ENCODE measurements around the gene RPUSD2.
"Not testable (repeated sequence)": the region's sequence is repeated elsewhere in the genome, so short reads cannot be mapped to it uniquely, and the experiment has no call there.

Gene RPUSD2

DNA sequence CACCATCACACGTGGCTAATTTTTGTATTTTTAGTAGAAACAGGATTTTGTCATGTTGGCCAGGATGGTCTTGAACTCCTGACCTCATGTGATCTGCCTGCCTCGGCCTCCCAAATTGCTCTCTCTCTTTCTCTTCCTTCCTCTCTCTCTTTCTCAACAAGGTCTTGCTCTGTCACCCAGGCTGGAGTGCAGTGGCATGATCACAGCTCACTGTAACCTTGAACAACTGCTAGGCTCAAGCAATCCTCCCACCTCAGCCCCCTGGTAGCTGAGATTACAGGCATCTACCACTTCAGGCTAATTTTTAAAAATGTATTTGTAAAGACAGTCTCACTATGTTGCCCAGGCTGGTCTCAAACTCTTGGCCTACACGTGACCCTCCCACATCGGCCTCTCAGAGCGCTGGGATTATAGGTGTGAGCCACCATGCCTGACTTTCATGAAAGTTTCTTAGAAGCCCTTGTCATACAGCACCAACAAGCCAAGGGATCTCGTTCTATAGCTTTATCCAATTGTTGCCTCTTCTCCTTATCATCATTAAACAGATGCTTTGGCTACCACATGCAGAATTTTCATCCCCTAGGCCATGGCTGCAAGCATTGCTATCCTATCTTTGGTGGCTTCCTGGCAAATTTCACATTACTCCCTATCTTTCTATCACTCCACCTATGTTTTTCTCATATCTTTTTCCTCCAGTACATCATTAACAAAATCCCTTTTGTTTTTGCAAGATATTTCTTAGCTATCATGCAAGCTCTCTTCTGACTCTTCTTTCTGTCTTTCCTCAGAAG lies 10.0 kb upstream of the RPUSD2 start:
- Histone ChIP-seq H3K4me2 (peak overlapping the region in 1 of 11 experiments; percentile 16; a peak in 1 of 22 replicates), H3K27ac (no peak overlapping the region), H3K4me1 (peaks cover 14 to 53% (median 24%) of the 10 kb centered on the region in 10 experiments), H3K27me3 (no peaks in the 10 kb centered on the region), H3K36me3 (peaks cover 25 to 86% (median 64%) of the 10 kb centered on the region in 11 experiments), H3K9ac (no peak overlapping the region; a peak in 1 of 22 replicates), H3K4me3 (no peak overlapping the region), H4K20me1 (peaks cover 0 to 54% (median 0%) of the 10 kb centered on the region in 11 experiments; a peak in 7 of 22 replicates), H3K9me3 (replicated peaks in 1 of 11) (no peaks in the 10 kb centered on the region)
- TF ChIP-seq Cebpa-rat (IDR thresholded peaks at IDR 0.05): no peak

DNA sequence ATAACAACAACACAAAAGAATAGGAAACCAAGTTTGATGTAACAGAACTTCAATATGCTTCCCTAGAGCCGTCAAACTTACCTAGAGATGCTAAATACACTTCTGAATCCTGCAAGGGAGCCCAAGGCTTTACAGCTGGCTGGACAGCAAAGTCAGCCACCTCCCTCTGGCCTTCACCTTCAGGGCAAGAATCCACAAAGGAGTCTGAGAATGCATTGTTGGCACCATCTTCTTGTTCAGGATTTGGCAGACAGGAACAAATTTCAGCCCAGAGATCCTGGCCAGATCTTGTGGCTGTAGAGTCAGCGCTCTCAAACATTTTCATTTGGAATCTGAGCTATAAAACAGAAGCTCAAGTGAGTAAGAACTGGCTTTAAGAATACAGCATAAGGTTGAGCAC lies 6.4 kb upstream of the RPUSD2 start:
- Histone ChIP-seq H3K27ac (no peak overlapping the region), H3K4me3 (peak overlapping the region in 1 of 10 experiments; percentile 12; a peak in 1 of 20 replicates), H3K4me2 (peak overlapping the region in 7 of 11 experiments; percentile 84 to 99 (median 94); a peak in 11 of 22 replicates), H3K36me3 (peaks cover 12 to 51% (median 32%) of the 10 kb centered on the region in 11 experiments; a peak in 20 of 22 replicates), H3K27me3 (no peaks in the 10 kb centered on the region), H3K9ac (0 out of 22 replicates have a peak overlapping the region, but pooled peaks of 1 of the 11 experiments have one; percentile 27), H3K4me1 (peaks cover 22 to 57% (median 42%) of the 10 kb centered on the region in 10 experiments), H3K9me3 (replicated peaks in 1 of 11) (no peaks in the 10 kb centered on the region), H4K20me1 (peaks cover 0 to 40% (median 0%) of the 10 kb centered on the region in 11 experiments; a peak in 6 of 22 replicates)
- TF ChIP-seq Cebpa-rat (IDR thresholded peaks at IDR 0.05): no peak

DNA sequence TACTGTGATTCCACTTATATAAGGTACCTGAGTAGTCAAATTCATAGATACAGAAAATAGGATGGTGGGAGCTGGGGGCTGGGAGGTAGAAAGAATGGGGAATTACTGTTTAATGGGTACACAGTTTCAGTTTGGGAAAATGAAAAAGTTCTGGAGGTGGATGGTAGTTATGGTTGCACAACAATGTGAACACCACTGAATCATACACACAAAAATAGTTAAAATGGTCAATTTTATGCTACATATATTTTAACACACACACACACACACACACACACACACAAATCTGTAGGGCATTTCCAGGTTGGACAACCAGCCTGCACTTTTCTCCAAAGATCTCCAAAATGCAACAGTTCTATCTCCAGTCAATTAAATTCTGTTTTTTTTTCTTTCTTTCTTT lies 5.7 kb upstream of the RPUSD2 start:
- Histone ChIP-seq H3K27me3 (no peaks in the 10 kb centered on the region), H3K4me3 (peak overlapping the region in 3 of 10 experiments; percentile 85 to 95 (median 90); a peak in 4 of 20 replicates), H3K4me2 (peak overlapping the region in 10 of 11 experiments; percentile 84 to 99 (median 94); a peak in 19 of 22 replicates), H3K27ac (no peak overlapping the region), H3K4me1 (peaks cover 26 to 65% (median 47%) of the 10 kb centered on the region in 10 experiments), H3K9me3 (replicated peaks in 1 of 11) (no peaks in the 10 kb centered on the region), H3K9ac (peak overlapping the region in 2 of 11 experiments; percentile 5 to 93; a peak in 2 of 22 replicates), H3K36me3 (peaks cover 12 to 44% (median 27%) of the 10 kb centered on the region in 11 experiments; a peak in 20 of 22 replicates), H4K20me1 (peaks cover 0 to 35% (median 0%) of the 10 kb centered on the region in 11 experiments; a peak in 6 of 22 replicates)
- TF ChIP-seq Cebpa-rat (IDR thresholded peaks at IDR 0.05): no peak

DNA sequence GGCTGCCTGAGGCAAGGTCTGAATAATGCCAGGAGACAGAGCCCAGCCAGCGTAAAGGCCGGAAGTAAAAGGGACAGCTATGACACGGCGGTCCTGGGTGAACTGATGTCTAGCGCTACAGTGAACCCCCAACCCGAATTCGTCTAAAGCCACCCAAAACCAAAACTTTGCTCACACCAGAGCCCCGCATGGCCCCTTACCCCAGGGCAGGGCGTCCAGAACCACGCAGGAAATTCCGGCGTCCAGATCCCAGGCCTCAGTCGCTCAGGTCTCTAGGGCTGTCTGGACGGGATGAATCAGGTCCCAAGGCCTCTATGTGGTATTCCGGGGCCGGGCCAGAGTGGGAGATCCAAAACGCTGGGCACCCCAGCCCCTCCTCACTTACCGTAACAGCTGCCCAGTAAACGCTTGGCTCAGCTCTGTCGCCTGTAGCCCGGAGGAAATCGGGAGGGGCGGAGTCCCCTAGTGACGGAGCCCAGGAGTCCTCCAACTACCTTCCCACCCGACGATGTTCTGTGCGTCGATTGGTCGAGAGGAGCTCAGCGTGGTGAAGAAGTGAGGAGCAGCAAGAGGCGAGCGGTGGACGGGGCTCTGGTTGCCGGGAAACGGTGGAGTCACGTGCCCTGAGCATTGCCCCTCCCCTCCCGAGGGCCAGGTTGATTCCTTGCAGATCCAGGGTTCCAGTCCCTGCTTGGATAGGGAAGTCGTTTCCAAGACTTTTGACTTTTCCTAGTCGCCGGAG lies 4.3 kb upstream of the RPUSD2 start, which contains the start of gene CCDC32:
Gene CCDC32 (minus strand): TSS at position 452 of the 742 bp plus-strand sequence. CDS start 2,027 bp downstream, outside the sequence.
- Histone ChIP-seq H3K9me3 (replicated peaks in 1 of 11) (no peaks in the 10 kb centered on the region), H4K20me1 (peaks cover 0 to 22% (median 0%) of the 10 kb centered on the region in 11 experiments; a peak in 8 of 22 replicates), H3K27me3 (no peaks in the 10 kb centered on the region), H3K36me3 (peaks cover 12 to 30% (median 23%) of the 10 kb centered on the region in 11 experiments; a peak in 20 of 22 replicates), H3K4me3 (peak within 1 kb of the TSS; percentile 82 to 95 (median 86)), H3K4me2 (peak within 1 kb of the TSS; percentile 84 to 99 (median 93)), H3K4me1 (peaks cover 30 to 61% (median 51%) of the 10 kb centered on the region in 10 experiments), H3K27ac (peak within 1 kb of the TSS; percentile 72 to 93 (median 83)), H3K9ac (peak within 1 kb of the TSS; percentile 78 to 93 (median 86))
- TF ChIP-seq Cebpa-rat (IDR thresholded peaks at IDR 0.05): no peak

DNA sequence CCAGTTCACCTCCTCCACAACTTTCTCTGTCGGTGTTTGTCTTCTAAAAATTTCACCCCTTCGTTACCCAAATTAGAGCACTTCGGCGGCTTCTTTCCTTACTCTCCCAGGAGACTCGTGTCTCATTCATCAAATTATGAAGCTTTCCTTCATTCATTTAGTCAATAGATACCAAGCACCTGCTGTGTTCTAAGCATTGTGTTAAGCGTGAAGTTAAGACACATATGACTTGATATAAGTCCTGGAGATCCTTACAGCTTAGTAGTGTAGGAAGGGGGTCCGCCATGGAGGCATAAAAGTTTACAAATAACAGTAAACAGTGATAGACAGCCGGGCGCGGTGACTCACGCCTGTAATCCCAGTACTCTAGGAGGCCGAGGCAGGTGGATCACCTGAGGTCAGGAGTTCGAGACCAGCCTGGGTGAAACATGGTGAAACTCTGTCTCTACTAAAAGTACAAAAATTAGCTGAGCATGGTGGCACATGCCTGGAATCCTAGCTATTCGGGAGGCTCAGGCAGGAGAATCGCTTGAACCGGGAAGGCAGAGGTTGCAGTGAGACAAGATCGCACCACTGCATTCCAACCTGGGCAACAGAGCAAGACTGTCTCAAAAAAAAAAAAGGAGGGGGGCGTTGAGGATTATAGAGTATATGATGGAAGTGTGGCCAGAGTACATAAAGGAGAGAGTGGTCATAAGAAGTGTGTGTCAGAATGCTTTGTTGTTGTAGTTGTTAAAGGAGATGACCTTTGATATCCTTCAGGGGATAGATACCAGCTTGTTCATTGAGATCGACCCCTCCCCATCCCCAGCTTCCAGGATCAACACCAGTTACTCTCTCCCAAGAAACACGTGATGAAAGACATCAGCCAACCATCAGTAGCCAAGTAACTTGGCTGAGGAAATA lies 3.5 kb upstream of the RPUSD2 start:
- Histone ChIP-seq H3K4me2 (peak overlapping the region; percentile 74 to 95 (median 87)), H3K27me3 (no peaks in the 10 kb centered on the region), H3K27ac (peak overlapping the region; percentile 1 to 93 (median 60); a peak in 17 of 22 replicates), H3K9ac (peak overlapping the region; percentile 66 to 93 (median 85); a peak in 21 of 22 replicates), H3K9me3 (replicated peaks in 1 of 11) (no peaks in the 10 kb centered on the region), H3K4me1 (peaks cover 37 to 69% (median 57%) of the 10 kb centered on the region in 10 experiments), H3K36me3 (peaks cover 12 to 25% (median 21%) of the 10 kb centered on the region in 11 experiments; a peak in 20 of 22 replicates), H3K4me3 (peak overlapping the region; percentile 82 to 95 (median 86)), H4K20me1 (peaks cover 0 to 18% (median 7%) of the 10 kb centered on the region in 11 experiments; a peak in 11 of 22 replicates)
- TF ChIP-seq Cebpa-rat (IDR thresholded peaks at IDR 0.05): no peak

DNA sequence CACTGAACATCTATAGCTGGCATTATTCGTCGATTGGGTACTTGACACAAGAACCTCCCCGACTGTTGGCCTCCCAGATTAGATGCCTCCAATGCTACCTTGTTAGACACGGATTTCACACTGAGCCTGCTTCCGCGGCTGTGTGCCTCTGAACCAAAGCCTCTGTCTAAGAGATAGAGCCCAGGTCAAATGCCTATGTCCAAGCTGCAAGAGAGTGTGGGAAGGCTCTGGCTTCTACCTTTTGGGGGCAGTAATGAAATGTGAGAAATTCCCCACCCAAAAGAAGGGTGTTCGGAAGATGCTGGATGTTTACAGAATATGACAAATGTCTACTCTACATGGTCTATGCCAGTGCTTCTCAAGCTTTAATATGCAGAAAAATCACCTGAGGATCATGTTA lies 2.0 kb upstream of the RPUSD2 start:
- H3K4me2 ChIP-seq: peak overlapping the region in 3 of 11 experiments; percentile 8 to 19 (median 10); a peak in 3 of 22 replicates
- TF ChIP-seq Cebpa-rat (IDR thresholded peaks at IDR 0.05): no peak

DNA sequence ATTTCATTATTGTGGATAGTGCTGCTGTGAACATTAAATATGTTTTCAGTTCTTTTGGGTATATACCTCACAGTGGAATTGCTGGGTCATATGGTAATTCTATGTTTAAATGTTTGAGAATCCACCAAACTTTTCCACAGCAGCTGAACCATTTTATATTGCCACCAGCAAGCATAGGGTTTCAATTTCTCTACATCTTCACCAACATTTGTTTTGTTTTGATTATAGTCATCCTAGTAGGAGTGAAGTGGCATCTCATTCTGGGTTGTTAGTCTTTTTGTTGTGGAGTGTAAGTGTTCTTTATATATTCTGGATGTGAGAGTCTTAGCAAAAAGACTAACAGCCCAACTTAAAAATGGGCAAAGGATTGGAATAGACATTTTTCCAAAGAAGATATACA lies 6.0 kb downstream of the RPUSD2 start:
- H4K20me1 ChIP-seq: peaks cover 0 to 13% (median 5%) of the 10 kb centered on the region in 11 experiments; a peak in 6 of 22 replicates
- no peak overlapping the region for H3K4me2 ChIP-seq
- no peak overlapping the region for H3K9ac ChIP-seq
- no peak overlapping the region for H3K4me3 ChIP-seq
- no peaks in the 10 kb centered on the region for H3K27me3 ChIP-seq
- H3K9me3 ChIP-seq (replicated peaks in 1 of 11): peaks cover 0 to 9% (median 4%) of the 10 kb centered on the region in 11 experiments; a peak in 7 of 22 replicates
- TF ChIP-seq Cebpa-rat (IDR thresholded peaks at IDR 0.05): no peak
- peaks cover 7 to 22% (median 10%) of the 10 kb centered on the region in 10 experiments for H3K4me1 ChIP-seq
- no peak overlapping the region for H3K27ac ChIP-seq
- peaks cover 32 to 52% (median 44%) of the 10 kb centered on the region in 11 experiments for H3K36me3 ChIP-seq

More for the DNA sequence above, 2.0 kb upstream of the RPUSD2 start:
- no peak overlapping the region for H3K27ac ChIP-seq
- no peaks in the 10 kb centered on the region for H3K9me3 ChIP-seq (replicated peaks in 1 of 11)
- no peak overlapping the region for H3K9ac ChIP-seq
- H4K20me1 ChIP-seq: peaks cover 0 to 12% (median 7%) of the 10 kb centered on the region in 11 experiments; a peak in 10 of 22 replicates
- H3K36me3 ChIP-seq: peaks cover 13 to 22% (median 17%) of the 10 kb centered on the region in 11 experiments
- H3K27me3 ChIP-seq: no peaks in the 10 kb centered on the region
- H3K4me1 ChIP-seq: peaks cover 47 to 73% (median 59%) of the 10 kb centered on the region in 10 experiments
- H3K4me3 ChIP-seq: no peak overlapping the region

DNA sequence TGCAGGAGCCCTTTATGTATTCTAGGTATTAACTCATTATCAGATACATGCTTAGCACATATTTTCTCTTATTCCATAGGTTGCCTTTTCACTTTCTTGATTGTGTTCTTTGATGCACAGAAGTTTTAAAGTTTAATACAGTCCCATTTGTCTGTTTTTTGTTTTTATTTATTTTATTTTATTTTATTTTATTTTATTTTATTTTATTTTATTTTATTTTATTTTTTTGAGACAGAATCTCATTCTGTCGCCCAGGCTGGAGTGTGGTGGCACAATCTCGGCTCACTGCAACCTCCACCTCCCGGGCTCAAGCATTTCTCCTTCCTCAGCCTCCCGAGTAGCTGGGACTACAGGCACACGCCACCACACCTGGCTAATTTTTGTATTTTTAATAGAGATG lies 7.8 kb downstream of the RPUSD2 start:
- Histone ChIP-seq H3K36me3 (peaks cover 25 to 46% (median 37%) of the 10 kb centered on the region in 11 experiments), H3K9me3 (replicated peaks in 1 of 11) (peaks cover 0 to 14% (median 11%) of the 10 kb centered on the region in 11 experiments; a peak in 18 of 22 replicates)
- not testable (repeated sequence) for H3K4me3 ChIP-seq, H3K9ac ChIP-seq, H4K20me1 ChIP-seq, H3K27me3 ChIP-seq, H3K4me2 ChIP-seq, H3K4me1 ChIP-seq, H3K27ac ChIP-seq
